Measurements from ENCODE around the gene CFD.
"Not testable (repeated sequence)": the region's sequence is repeated elsewhere in the genome, so short reads cannot be mapped to it uniquely, and the experiment has no call there.

CFD gene

DNA sequence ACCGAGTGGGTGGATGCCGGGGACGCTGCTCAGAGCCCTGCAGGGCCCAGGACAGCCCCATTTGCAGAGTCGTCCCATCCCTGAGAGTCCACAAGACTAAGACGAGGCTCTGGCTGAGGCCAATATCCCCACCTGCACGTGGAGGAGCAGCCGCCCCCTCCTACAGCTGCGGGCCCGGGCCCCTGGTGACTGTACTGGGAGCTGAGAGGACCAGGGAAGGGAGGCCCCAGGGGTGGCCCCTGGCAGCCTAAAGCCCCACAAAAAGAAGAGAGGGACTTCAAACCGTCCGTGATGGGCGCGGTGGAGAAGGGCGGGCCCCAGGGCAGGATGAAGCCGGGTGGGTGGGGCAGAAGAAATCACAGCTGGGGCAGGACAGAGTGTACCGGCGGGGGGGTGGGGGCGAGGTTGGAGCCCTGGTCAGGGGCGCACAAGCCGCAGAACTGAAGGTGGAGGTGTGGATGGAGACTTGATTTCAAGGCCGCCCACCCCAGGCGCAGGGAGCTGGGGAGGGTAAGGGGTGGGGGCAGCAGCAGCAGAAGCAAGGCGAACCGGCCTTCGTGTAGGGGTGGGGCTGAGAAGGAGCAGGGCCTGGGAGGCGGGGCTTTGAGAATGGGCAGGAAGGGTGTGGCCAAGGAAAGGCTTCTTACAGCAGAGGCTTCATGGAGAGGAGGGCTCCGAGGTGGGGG lies 12.9 kb downstream of the CFD start:
- DNase-seq = peak; percentile 90

DNA sequence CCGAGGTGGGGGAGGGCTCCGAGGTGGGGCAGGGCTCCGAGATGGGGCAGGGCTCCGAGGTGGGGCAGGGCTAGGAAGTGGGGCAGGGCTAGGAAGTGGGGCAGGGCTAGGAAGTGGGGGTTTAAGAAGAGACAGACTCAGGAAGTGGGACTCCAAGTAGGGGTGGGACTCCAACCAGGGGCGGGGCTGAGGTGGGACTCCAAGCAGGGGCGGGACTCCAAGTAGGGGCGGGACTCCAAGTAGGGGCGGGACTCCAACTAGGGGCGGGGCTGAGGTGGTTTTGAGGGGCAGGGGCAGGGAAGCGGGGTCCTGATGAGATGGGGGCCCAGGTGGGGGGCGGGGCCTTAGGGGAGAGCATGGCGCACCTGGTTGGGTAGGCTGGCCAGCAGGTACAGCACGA lies 13.6 kb downstream of the CFD start:
- DNase-seq = peak; percentile 91

DNA sequence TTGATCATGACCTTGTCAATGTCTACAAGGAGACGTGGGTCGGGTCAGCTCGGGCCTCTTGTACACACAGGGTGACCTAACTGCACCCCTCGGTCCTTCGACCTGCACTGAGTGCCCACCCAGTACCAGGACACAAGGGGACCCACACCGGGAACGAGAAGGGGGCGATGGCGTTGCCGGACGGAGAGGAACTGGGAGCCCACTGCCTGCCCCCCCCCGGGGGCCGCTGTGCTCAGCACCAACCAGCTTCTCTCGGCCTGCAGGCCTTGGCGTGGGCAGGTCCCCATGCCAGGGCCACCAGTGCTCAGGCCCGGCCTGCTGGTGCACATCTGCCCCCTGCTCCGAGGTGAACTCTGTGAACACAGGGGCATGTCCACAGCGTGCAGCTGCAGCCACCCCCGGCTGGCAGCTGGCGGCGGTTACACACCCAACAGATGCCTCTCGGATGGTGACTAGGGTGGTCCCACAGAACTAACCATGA lies 14.1 kb downstream of the CFD start:
- DNase-seq = no peak

GRCh38 chr19:875265-875879 lies 15.9 kb downstream of the CFD start:
- DNase-seq = no peak

DNA sequence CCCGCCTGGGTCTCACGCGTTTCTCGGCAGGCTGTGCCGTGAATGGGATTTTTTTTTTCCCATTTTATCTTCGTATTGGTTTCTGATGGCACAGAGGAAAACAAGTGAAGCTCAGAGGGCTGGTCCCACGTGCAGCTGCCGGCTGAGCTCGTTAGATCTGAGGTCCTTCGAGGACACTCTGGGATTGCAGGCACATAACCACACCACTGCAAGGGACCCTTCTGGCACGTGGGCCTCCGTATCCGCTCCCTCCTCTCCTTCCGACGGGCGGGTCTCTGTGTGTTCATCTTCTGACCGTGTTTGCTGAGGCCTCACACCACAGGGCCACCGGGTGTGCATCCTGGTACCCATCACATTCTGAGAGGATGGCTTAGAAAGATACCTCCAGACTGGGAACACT lies 16.6 kb downstream of the CFD start:
- DNase-seq = no peak

DNA sequence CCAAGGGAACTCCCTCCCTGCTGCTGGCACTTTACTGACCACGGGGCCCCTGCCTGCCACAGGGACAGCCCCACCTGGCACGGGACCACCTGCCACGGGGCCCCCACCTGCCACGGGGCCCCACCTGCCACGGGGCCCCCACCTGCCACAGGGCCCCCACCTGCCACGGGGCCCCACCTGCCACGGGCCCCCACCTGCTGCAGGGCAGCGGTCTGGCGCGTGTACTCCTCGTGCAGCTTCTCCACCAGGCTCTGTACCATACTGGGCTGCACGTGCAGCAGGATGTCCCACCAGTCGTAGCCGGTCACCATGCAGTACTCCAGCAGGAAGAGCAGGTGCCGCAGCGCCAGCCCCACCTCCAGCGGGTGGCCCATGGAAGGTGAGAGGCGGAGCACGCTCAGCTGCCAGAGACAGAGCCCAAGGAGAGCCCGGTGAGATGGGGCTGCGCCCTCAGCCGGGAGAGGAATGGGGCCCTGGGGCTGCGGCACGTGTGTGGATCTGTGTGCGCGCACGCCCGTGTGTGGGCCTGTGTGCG lies 17.4 kb downstream of the CFD start:
- DNase-seq = no peak

DNA sequence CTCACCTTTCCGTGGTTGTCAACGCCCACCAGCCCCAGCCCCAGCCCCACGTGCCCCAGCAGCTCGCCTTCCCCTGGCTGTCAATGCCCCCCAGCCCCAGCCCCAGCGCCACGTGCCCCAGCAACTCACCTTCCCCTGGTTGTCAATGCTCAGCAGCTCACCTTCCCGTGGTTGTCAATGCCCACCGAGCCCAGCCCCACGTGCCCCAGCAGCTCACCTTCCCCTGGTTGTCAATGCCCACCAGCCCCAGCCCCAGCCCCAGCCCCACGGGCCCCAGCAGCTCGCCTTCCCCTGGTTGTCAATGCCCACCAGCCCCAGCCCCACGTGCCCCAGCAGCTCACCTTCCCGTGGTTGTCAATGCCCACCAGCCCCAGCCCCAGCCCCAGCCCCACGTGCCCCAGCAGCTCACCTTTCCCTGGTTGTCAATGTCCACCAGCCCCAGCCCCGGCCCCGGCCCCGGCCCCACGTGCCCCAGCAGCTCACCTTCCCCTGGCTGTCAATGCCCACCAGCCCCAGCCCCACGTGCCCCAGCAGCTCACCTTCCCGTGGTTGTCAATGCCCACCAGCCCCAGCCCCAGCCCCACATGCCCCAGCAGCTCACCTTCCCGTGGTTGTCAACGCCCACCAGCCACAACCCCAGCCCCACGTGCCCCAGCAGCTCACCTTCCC lies 18.7 kb downstream of the CFD start:
- not testable (repeated sequence) for DNase-seq

DNA sequence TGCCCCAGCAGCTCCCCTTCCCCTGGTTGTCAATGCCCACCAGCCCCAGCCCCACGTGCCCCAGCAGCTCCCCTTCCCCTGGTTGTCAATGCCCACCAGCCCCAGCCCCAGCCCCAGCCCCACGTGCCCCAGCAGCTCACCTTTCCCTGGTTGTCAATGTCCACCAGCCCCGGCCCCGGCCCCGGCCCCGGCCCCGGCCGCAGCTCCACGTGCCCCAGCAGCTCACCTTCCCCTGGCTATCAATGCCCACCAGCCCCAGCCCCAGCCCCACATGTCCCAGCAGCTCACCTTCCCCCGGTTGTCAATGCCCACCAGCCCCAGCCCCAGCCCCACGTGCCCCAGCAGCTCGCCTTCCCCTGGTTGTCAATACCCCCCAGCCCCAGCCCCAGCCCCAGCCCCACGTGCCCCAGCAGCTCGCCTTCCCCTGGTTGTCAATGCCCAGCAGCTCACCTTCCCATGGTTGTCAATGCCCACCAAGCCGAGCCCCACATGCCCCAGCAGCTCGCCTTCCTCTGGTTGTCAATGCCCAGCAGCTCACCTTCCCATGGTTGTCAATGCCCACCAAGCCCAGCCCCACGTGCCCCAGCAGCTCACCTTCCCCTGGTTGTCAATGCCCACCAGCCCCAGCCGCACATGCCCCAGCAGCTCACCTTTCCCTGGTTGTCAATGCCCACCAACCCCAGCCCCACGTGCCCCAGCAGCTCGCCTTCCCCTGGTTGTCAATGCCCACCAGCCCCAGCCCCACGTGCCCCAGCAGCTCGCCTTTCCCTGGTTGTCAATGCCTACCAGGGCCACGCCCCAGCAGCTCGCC lies 19.5 kb downstream of the CFD start:
- not testable (repeated sequence) for DNase-seq

- DNase-seq = no peak
These were observed 20.4 kb downstream of the CFD start for GRCh38 chr19:879711-880438.

DNA sequence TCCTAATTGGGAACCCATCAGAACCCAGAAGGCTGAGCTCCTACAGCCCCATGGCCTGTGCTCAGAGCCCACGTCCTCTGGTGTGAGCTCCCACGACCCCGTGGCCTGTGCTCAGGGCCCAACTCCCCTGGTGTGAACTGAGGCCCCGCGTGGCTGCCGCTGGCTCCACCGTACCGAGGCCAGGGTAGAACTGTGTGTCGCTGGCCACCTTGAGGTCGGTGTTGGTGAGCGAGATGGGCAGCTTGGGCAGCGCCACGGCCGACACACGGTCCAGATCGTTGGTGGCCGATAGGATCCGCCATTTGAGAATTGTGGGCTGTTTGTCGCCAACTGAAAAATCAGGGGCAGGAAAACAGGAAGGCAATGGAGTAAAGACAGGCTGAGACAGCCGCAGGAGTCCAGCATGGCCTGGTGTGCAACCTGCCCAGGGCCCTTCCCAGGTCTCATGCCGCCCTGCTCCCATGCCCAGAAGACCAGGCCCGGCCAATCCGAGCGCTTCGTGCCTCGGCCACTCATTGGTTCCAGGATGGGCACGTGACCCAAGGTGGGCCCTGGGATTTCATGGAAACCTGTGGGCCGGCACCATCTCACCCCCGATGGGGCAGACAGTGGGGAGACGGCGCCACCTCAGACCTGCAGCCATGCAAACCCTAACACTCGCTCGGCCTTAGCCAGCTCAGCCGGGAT lies 22.1 kb downstream of the CFD start:
- DNase-seq = no peak

- no peak for DNase-seq
These were observed 23.5 kb downstream of the CFD start for GRCh38 chr19:882871-883497.

DNA sequence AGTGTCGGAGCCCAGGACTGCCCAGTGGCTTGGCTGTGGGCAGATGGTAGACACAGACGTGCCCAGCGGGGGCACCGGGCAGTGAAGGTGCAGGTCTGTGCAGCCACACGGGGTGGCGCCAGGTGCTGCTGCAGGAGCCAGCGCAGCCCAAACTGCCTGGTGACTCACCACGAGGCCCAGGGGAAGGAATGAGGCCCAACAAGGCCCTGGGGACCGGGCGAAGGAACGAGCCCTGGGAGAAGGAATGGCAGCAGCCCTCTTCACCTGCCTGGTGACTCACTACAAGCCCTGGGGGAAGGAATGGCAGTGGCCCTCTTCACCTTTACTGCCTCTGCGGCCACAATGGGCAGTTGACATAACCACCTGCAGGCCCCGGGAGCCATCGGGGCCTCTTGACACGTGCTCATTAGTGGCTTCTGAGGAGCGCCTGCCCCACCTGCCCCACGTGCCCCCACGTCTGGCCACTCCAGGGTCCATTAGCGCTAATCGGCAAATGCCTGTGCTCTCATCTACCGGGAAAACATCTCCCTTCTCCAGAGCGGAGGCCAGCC lies 24.3 kb downstream of the CFD start:
- DNase-seq = no peak

- no peak for DNase-seq
These were observed 25.2 kb downstream of the CFD start for GRCh38 chr19:884420-885211.

DNA sequence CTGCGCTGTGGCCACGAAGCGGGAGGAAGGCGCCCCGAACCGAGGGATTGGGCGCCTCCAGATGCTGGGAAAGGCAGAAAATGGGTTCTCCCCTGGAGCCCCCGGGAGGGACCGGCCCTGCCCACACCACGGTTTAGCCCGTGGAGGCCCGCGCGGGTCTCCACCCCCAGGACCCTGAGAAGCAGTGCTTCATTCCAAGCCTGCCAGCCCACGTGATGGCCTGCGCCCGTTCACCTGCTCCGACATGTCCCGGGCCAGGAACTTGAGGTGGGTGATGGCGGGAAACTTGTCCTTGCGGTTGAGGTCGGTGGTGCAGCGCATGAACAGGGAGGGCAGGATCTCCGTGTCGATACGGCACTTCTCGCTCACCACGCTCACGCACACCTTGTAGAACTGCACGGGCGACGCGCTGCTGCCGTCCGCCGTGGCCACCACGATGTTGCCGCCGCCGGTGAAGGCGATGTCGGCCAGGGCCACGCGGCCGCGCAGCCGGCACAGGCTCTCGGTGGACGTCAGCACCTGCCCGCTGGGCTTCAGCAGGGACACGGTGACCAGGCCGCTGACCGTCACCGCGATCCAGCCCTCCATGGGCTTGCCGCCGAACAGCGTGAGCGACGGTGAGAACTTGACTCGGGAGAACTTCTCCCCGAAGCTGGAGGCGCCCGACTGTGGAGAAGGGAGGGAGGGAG lies 26.2 kb downstream of the CFD start:
- DNase-seq = no peak

- no peak for DNase-seq
These were observed 27.6 kb downstream of the CFD start for GRCh38 chr19:887072-887471.

DNA sequence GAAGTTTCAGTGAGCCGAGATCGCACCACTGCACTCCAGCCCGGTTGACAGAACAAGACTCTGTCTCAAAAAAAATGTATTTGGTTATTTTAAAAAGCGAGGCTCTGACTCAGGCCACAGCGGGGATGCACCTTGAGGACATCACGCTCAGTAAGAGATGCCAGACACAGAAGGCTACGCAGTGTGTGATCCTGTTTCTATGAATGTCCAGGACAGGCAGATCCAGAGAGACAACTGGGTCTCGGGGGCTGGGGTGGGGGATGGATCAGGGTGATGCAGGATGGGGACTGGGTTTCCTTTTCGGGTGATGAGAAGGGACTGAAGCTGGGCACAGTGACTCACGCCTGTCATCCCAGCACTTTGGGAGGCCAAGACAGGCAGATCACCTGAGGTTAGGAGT lies 28.1 kb downstream of the CFD start:
- no peak for DNase-seq

DNA sequence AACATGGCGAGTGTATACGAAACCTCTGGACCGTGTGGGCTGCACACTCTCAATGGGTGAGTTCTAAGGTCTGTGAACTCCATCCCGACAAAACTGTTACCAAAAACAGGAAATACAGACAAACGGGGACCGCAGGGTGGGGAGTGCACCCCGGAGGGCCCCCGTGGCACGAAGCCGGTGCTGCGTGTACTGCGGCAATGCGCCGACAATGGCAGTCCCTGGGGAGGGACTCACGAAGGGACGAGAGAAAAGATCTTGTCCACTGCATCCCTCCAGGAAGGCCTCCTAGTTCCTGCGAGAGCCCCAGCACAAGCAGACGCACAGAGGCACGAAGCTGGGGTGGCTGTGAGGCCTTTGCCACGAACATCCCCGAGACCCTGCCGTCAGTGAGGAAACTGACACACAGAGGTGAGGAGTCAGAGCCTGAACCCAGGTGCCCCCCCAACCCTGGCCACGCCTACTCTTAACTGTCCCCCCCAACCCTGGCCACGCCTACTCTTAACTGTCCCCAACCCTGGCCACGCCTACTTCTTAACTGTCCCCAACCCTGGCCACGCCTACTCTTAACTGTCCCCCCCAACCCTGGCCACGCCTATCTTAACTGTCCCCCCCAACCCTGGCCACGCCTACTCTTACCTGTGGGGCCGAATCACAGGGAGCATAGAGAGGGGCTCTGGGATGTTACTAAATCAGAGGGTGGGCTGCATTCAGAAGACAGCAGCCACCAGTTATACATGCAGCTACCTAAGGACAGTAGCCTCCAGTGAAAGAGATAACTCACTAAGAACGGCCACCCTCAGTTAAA lies 29.3 kb downstream of the CFD start:
- DNase-seq = no peak

- no peak for DNase-seq
These were observed 30.3 kb downstream of the CFD start for GRCh38 chr19:889662-890295.

Measured in CD4-positive, alpha-beta T cell treated with Interleukin-10 for 1 hour (primary cell).